ENCODE data around the gene BRD3OS.

GRCh38 chr9:133976887-133977286 lies 48.4 kb upstream of the BRD3OS start:
- TF ChIP-seq, protein P1, sequence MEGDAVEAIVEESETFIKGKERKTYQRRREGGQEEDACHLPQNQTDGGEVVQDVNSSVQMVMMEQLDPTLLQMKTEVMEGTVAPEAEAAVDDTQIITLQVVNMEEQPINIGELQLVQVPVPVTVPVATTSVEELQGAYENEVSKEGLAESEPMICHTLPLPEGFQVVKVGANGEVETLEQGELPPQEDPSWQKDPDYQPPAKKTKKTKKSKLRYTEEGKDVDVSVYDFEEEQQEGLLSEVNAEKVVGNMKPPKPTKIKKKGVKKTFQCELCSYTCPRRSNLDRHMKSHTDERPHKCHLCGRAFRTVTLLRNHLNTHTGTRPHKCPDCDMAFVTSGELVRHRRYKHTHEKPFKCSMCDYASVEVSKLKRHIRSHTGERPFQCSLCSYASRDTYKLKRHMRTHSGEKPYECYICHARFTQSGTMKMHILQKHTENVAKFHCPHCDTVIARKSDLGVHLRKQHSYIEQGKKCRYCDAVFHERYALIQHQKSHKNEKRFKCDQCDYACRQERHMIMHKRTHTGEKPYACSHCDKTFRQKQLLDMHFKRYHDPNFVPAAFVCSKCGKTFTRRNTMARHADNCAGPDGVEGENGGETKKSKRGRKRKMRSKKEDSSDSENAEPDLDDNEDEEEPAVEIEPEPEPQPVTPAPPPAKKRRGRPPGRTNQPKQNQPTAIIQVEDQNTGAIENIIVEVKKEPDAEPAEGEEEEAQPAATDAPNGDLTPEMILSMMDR (conservative IDR thresholded peaks at IDR 0.05 in 1 of 2, IDR thresholded peaks at IDR 0.05 in 1 of 2; ENCODE audit: low read depth in 1 of 2, low read length in 2 of 2): no peak
- no peak for TF ChIP-seq EZH2 (IDR thresholded peaks at IDR 0.05; ENCODE audit: low read length, missing control alignments)
